Calu3 (cell line): ENCODE results near the gene EVL. TPM values are rescaled to one million over a fixed set of nuclear protein-coding genes. Genes with fewer than 3 reads are reported as not detected.

Experiments used
- BruUV-seq: library from RNA; stranded (reverse); fragments of 400-500 nt; replicated peaks from 2 replicates; lab custom pipeline; 2021; lab: Mats Ljungman, UMichigan
- CTCF ChIA-PET: fragments of 300-600 bp; sonication (Branson Sonifier 250); formaldehyde crosslinking; loops from one replicate; lab custom pipeline; 2022; ENCODE audit warnings: antibody characterized with exemption; lab: Charles Lee
- DNase-seq: peaks from one replicate; pipeline ENCODE4 v3.0.0; 2022
- H3K27ac Mint-ChIP-seq: one replicate; pipeline ENCODE4 v1.8.0; 2022; ENCODE audit warnings: mixed read lengths; ENCODE audit not compliant: unreplicated experiment
- H3K27me3 Mint-ChIP-seq: one replicate; pipeline ENCODE4 v1.8.0; 2022; ENCODE audit warnings: mixed read lengths; ENCODE audit not compliant: unreplicated experiment
- H3K36me3 Mint-ChIP-seq: one replicate; pipeline ENCODE4 v1.8.0; 2022; ENCODE audit warnings: mild to moderate bottlenecking, moderate library complexity, mixed read lengths; ENCODE audit not compliant: insufficient read depth, unreplicated experiment
- H3K4me1 Mint-ChIP-seq: one replicate; pipeline ENCODE4 v1.8.0; 2022; ENCODE audit warnings: mild to moderate bottlenecking, low read depth, mixed read lengths; ENCODE audit not compliant: unreplicated experiment
- H3K4me3 Mint-ChIP-seq: one replicate; pipeline ENCODE4 v1.8.0; 2022; ENCODE audit warnings: mild to moderate bottlenecking, low read depth, moderate library complexity, mixed read lengths; ENCODE audit not compliant: unreplicated experiment
- H3K9me3 Mint-ChIP-seq: one replicate; pipeline ENCODE4 v1.8.0; 2022; ENCODE audit warnings: low read depth, mixed read lengths; ENCODE audit not compliant: unreplicated experiment
- intact Hi-C: fragments of 100-400 bp; cut with micrococcal nuclease; formaldehyde crosslinking; loops from one replicate; pipeline ENCODE4 v1.10.0; 2022; ENCODE audit not compliant: unreplicated experiment
- total RNA-seq: library from RNA; stranded (reverse); gene quantifications from 2 replicates; pipeline ENCODE4 v1.2.3, GENCODE V29; 2022
- TF ChIP-seq, protein P1 (sequence below): fragments of 200-600 bp; IDR thresholded peaks from one replicate; pipeline ENCODE4 v1.8.0; 2022; ENCODE audit warnings: antibody characterized with exemption; ENCODE audit not compliant: unreplicated experiment

EVL gene
- total RNA-seq, 1 experiment from 2014 or later = 33.5 TPM

DNA sequence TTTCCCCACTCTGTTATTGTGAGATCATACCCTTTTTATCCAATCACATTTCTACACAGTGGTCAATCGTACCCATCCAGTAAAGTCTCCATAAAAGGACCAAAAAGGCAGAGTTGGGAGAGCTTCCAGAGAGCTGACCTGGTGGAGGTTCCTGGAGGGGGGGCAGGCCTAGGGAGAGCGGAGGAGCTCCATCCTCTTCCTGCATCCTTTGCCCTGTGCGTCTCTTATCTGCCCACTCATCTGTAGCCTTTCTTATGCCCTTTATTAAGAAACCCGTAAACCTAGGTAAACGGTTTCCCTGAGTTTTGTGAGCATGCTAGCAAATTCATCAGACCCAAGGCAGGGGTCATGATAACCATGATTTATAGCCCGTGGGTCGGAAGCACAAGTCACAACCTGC is 26.2 kb downstream of the EVL start:
- TF ChIP-seq, protein P1, sequence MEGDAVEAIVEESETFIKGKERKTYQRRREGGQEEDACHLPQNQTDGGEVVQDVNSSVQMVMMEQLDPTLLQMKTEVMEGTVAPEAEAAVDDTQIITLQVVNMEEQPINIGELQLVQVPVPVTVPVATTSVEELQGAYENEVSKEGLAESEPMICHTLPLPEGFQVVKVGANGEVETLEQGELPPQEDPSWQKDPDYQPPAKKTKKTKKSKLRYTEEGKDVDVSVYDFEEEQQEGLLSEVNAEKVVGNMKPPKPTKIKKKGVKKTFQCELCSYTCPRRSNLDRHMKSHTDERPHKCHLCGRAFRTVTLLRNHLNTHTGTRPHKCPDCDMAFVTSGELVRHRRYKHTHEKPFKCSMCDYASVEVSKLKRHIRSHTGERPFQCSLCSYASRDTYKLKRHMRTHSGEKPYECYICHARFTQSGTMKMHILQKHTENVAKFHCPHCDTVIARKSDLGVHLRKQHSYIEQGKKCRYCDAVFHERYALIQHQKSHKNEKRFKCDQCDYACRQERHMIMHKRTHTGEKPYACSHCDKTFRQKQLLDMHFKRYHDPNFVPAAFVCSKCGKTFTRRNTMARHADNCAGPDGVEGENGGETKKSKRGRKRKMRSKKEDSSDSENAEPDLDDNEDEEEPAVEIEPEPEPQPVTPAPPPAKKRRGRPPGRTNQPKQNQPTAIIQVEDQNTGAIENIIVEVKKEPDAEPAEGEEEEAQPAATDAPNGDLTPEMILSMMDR = no peak
- H3K4me3 Mint-ChIP-seq = no peak overlapping the region
- no peak for DNase-seq
- no peak overlapping the region for H3K27ac Mint-ChIP-seq
- BruUV-seq = no TSS peak
- no peaks in the 10 kb centered on the region for H3K9me3 Mint-ChIP-seq
- intact Hi-C loops = no loop called here
- no peaks in the 10 kb centered on the region for H3K36me3 Mint-ChIP-seq
- CTCF ChIA-PET = no interaction called here
- no peaks in the 10 kb centered on the region for H3K4me1 Mint-ChIP-seq
- no peaks in the 10 kb centered on the region for H3K27me3 Mint-ChIP-seq

DNA sequence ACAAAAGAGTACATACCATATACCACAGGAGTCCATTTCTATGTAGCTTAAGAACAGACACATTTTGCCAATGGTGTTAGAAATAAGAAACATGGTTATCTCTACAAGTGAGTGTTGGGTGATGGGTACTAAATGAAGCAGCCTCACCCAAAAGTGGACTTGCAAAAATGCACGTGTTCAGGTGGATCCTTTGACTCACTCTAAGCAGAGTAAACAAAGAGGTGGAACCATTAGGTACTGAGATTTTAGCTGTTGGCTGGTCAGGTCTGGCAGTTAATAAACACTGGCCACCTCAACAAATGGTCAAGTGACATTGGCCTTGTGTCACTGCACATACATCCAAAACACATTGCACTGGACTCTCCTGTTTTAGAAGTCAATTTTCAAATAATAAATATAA is 27.6 kb downstream of the EVL start:
- Mint-ChIP-seq H3K4me3 (no peak overlapping the region), H3K9me3 (no peaks in the 10 kb centered on the region), H3K4me1 (no peaks in the 10 kb centered on the region), H3K36me3 (no peaks in the 10 kb centered on the region), H3K27ac (no peak overlapping the region), H3K27me3 (no peaks in the 10 kb centered on the region)
- intact Hi-C loops = no loop called here
- CTCF ChIA-PET = no interaction called here
- BruUV-seq = no TSS peak
- TF ChIP-seq, protein P1 = no peak
- no peak for DNase-seq

DNA sequence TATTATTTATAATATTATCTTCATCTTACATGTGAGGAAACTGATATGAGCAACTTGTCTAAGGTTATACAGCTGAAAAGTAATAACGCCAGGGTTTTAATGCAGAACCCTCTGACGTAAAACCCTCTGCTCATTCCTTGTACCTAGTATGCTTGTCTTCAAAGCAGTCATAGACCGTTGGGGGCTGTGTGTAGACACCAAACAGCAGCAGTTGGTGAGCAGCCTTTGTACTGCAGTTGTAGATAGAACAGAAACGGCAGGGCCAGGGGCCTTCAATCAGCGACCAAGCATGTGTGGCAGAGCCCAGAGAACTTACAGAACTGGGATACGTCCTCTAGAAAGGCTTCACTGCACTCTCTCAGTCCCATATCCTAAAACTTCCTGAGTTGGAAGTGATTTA is 28.1 kb downstream of the EVL start:
- no peak for DNase-seq
- CTCF ChIA-PET = no interaction called here
- H3K9me3 Mint-ChIP-seq = no peaks in the 10 kb centered on the region
- H3K36me3 Mint-ChIP-seq = no peaks in the 10 kb centered on the region
- intact Hi-C loops = no loop called here
- H3K4me3 Mint-ChIP-seq = no peak overlapping the region
- no peak overlapping the region for H3K27ac Mint-ChIP-seq
- BruUV-seq = no TSS peak
- no peaks in the 10 kb centered on the region for H3K4me1 Mint-ChIP-seq
- H3K27me3 Mint-ChIP-seq = no peaks in the 10 kb centered on the region
- TF ChIP-seq, protein P1 = no peak

DNA sequence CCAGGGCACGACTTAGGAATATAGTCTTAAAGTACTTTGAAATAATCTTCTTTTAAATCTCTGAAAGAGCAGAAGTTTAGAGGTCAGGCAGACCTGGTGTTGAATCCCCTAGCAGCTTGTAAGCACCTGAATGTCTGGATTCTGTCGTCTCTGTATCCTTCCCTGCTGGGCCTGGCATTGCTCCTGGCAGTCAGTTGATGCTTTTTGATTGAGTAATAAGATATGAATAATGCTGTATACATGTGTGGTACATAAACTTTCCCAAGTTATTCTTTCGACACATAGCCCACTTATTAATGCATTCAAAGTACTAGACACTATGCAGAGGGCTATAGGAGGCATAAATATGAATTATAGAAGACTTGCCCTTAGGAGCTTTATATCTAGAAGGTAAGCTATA is 31.4 kb downstream of the EVL start:
- no peak for DNase-seq
- Mint-ChIP-seq H3K4me1 (no peaks in the 10 kb centered on the region), H3K4me3 (no peak overlapping the region), H3K36me3 (no peaks in the 10 kb centered on the region), H3K9me3 (no peaks in the 10 kb centered on the region), H3K27me3 (no peaks in the 10 kb centered on the region), H3K27ac (no peak overlapping the region)
- intact Hi-C loops = no loop called here
- BruUV-seq = no TSS peak
- CTCF ChIA-PET = no interaction called here
- TF ChIP-seq, protein P1 = no peak
